Memory B cell (primary cell): ENCODE results near the gene PHACTR1.
"Not testable (repeated sequence)": the region's sequence is repeated elsewhere in the genome, so short reads cannot be mapped to it uniquely, and the experiment has no call there.

Source experiments
- ATAC-seq: fragments of 150-1000 bp; cut with Tn5 transposase; 2 replicates; pipeline ENCODE4 v1.10.0; 2021; ENCODE audit warnings: low read depth, mild to moderate bottlenecking, moderate library complexity
- DNase-seq, 2 donors: peaks; one replicate each; pipeline ENCODE4 v3.0.0; 2022; ENCODE audit warnings: low spot score in 2 of 2
- H3K27ac Mint-ChIP-seq: one replicate; pipeline ENCODE4 v1.8.0; 2022; ENCODE audit warnings: mild to moderate bottlenecking, moderate library complexity, mixed read lengths
- H3K27me3 Mint-ChIP-seq: one replicate; pipeline ENCODE4 v1.8.0; 2022; ENCODE audit warnings: mixed read lengths
- H3K36me3 Mint-ChIP-seq: one replicate; pipeline ENCODE4 v1.8.0; 2022; ENCODE audit warnings: mild to moderate bottlenecking, mixed read lengths
- H3K4me1 Mint-ChIP-seq: one replicate; pipeline ENCODE4 v1.8.0; 2022; ENCODE audit warnings: mixed read lengths
- H3K4me3 Mint-ChIP-seq: one replicate; pipeline ENCODE4 v1.8.0; 2022; ENCODE audit warnings: mild to moderate bottlenecking, moderate library complexity, mixed read lengths
- H3K9me3 Mint-ChIP-seq: one replicate; pipeline ENCODE4 v1.8.0; 2022; ENCODE audit warnings: mixed read lengths

Gene PHACTR1

DNA sequence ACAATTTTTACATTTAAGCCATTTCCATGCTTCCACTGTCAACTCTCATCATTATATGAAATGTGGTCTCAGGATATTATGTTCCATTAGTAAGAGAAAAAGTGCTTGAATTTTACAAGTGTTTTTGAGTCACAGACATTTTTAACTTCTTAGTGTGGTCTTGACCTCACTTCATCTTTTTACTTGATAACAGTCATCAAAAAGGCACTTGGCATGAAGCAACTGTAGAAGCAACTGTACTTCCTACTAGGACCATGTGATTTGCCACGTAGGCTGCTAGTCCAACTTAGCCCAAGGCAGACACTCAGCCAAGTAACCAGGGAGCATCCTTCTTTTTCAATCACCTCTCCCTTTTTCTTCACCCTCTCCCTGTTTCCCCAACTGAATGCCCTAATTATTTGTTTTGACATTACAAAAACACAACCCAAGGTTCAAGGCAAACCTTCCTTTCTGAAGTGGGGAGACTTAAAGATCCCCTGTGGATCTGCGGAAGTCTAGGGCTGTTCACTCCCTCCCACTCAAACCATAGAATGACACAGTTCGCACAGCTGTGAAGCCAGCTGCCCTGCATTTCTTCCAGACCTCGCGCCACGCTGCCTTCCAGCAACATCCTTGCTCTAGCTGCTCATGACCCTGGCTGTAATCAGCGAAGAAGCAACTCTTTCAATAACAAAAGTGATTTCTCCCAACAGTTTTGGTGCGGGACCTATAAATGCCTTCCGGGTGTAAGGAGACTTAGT lies 45.0 kb downstream of the PHACTR1 start:
- no peak overlapping the region for H3K4me3 Mint-ChIP-seq
- H3K9me3 Mint-ChIP-seq: peaks cover 5% of the 10 kb centered on the region
- H3K27ac Mint-ChIP-seq: no peak overlapping the region
- DNase-seq: no peak
- H3K27me3 Mint-ChIP-seq: peaks cover 16% of the 10 kb centered on the region
- ATAC-seq: no peak
- H3K36me3 Mint-ChIP-seq: no peaks in the 10 kb centered on the region
- no peaks in the 10 kb centered on the region for H3K4me1 Mint-ChIP-seq

DNA sequence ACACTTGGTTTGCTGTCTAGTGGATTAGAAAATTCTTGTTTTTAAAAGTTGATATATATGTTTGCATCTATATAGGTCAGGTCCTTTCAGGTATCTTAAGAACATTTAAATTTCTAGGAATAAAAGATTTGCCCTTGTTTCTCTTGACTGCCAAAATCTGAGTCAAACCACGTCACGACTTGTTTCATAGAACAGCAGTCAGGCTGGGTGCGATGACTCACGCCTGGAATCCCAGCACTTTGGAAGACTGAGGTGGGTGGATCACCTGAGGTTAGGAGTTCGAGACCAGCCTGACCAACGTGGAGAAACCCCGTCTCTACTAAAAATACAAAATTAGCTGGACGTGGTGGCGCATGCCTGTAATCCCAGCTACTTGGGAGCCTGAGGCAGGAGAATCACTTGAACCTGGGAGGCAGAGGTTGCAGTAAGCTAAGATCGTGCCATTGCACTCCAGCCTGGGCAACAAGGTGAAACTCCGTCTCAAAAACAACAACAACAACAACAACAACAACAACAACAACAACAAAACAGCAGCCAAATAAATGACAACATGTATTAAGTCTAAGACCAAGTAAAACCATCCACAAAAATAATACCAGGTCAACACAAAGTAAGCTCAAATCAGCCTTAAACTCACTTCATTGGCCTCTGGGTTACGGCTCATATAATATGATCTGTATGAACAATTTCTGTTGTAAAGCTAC lies 46.3 kb downstream of the PHACTR1 start:
- not testable (repeated sequence) for DNase-seq, H3K9me3 Mint-ChIP-seq, H3K4me1 Mint-ChIP-seq, H3K27ac Mint-ChIP-seq, H3K27me3 Mint-ChIP-seq, H3K4me3 Mint-ChIP-seq, ATAC-seq, H3K36me3 Mint-ChIP-seq

DNA sequence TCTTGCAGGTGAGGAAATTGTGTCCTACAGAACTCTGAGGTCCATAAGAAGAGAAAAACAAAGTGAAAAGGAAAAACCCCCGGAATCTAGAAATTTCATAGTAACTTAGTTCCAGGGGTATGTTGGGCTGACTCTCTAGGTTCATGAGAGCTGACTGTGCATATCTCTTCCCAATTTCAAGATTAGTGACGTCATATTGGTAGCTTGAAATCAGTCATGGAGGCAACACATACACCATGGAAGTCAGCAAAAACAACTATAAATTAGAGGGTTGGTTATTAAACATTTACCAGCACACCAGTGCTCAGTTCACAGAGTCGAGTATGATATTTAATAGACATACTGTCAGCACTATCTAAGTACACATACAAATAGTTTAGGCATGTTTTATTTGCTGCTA lies 49.8 kb downstream of the PHACTR1 start:
- peaks cover 1% of the 10 kb centered on the region for H3K9me3 Mint-ChIP-seq
- H3K36me3 Mint-ChIP-seq: no peaks in the 10 kb centered on the region
- no peak for ATAC-seq
- no peaks in the 10 kb centered on the region for H3K4me1 Mint-ChIP-seq
- peaks cover 12% of the 10 kb centered on the region for H3K27me3 Mint-ChIP-seq
- H3K27ac Mint-ChIP-seq: no peak overlapping the region
- H3K4me3 Mint-ChIP-seq: no peak overlapping the region
- no peak for DNase-seq

DNA sequence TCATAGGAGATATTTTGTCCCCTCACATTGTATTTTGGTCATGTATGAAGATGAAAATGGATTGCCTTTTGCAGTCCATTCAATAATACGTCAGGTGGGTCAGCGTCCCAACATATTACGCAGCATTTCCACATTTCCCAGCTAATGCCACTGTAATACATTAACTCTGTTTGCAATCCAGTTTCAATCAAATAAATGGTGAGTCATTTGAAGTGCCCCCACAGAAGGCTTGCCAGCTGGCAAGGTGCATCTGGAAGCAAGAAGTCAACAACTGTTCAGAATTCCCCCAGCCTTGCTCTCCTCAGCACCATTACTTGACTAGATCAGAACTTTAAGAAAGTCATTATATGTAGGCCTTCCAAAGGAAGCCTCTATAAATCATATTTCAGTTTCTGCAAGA lies 50.4 kb downstream of the PHACTR1 start:
- no peaks in the 10 kb centered on the region for H3K4me1 Mint-ChIP-seq
- DNase-seq: no peak
- no peaks in the 10 kb centered on the region for H3K36me3 Mint-ChIP-seq
- H3K27me3 Mint-ChIP-seq: peaks cover 9% of the 10 kb centered on the region
- no peak overlapping the region for H3K4me3 Mint-ChIP-seq
- no peak overlapping the region for H3K27ac Mint-ChIP-seq
- no peaks in the 10 kb centered on the region for H3K9me3 Mint-ChIP-seq
- no peak for ATAC-seq

DNA sequence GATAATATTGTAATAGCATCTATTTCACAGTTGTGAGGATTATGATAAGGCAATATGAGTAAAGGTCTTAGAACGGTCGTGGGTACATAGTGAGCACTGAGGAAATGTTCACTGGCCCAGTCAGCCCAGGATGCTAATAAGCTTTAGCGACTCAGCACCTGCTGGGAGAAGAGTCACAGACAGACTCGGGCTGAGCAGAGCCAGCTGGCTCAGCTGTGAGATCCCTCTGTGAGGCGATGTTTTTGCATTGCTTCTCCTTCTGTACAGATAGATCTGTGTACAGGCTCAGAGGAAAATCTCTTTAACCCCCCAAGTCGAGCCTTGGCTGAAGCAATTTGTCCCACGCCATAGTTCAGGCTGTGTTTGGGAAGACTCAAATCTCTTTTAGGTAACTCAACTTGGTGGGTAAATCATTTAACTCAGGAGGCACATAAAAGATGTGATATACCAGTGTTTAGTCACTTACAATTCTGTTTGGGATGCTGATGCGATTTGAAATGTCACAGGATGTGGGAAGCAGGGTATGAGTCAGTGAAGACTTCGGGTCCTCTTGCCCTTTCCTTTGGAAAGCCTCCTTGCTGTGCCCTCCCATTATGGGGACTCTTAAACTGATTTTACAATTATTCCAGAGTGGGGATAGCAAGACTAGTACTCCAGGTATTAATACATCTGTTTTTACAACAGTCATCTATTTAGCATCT lies 53.1 kb downstream of the PHACTR1 start:
- Mint-ChIP-seq H3K27ac (no peak overlapping the region), H3K27me3 (peaks cover 8% of the 10 kb centered on the region), H3K36me3 (no peaks in the 10 kb centered on the region), H3K9me3 (no peaks in the 10 kb centered on the region), H3K4me3 (no peak overlapping the region), H3K4me1 (no peaks in the 10 kb centered on the region)
- ATAC-seq (no peak), DNase-seq (no peak)

DNA sequence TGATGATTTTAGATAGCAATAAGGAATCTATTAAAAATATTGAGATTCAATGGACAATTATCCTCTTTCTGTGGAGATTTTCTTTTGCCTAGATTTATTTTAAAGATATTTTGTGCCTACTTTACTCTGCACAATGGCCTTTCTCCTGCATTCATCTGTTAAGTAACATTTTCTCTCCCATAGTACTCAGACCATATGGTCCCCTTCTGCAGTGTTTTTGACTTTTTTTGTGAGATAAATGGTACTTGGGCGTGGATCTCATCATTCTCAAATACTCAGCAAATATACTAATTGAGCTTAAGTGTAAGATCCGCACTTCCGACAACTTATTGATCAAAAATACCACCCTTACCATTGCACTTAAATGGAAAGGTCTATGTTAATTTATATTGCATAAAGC lies 55.8 kb downstream of the PHACTR1 start:
- DNase-seq (no peak), ATAC-seq (no peak)
- H3K36me3 Mint-ChIP-seq: no peaks in the 10 kb centered on the region
- no peaks in the 10 kb centered on the region for H3K9me3 Mint-ChIP-seq
- H3K27me3 Mint-ChIP-seq: peaks cover 8% of the 10 kb centered on the region
- H3K27ac Mint-ChIP-seq: no peak overlapping the region
- H3K4me3 Mint-ChIP-seq: no peak overlapping the region
- H3K4me1 Mint-ChIP-seq: no peaks in the 10 kb centered on the region

DNA sequence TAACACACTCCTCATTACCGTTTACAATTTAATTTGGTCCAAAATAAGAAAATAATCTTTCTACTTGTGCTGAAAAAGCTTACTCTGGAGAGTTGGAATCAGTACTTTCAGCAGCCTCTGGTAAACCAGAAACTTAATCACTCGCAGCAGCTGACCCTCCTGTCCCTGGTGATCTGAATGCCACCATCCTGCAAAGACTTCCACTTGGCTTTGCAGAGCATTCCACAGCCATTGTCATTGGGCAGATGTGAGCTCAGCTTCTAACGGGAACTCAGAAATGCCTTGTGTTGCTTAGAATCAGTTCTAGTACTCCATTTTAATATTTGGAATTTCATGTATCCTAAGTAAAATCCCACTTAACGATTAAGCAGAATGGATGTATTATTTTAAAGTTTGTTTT lies 59.7 kb downstream of the PHACTR1 start:
- H3K9me3 Mint-ChIP-seq: no peaks in the 10 kb centered on the region
- H3K27me3 Mint-ChIP-seq: peaks cover 3% of the 10 kb centered on the region
- no peaks in the 10 kb centered on the region for H3K36me3 Mint-ChIP-seq
- no peak overlapping the region for H3K4me3 Mint-ChIP-seq
- no peak for DNase-seq
- H3K27ac Mint-ChIP-seq: no peak overlapping the region
- no peak for ATAC-seq
- no peaks in the 10 kb centered on the region for H3K4me1 Mint-ChIP-seq

DNA sequence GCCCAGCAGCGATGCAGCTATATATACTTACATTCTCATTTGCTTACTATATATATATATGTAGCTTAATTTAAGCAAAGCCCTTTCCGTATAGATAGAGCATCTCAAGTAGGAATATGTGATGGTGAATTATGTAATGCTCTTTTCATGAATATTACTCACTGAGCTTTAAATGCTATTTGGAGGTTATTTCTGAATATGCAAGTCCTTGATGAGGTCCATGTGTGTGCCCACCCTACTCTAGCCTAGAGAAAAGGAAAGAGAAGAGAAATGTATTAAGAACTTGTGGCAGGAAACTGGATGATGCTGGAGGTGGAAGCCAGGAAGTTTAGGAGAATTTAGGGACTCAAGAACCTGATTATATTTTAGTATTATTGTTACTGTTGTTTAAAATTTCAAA lies 63.2 kb downstream of the PHACTR1 start:
- DNase-seq (no peak), ATAC-seq (no peak)
- Mint-ChIP-seq H3K4me3 (no peak overlapping the region), H3K27me3 (peaks cover 1% of the 10 kb centered on the region), H3K36me3 (no peaks in the 10 kb centered on the region), H3K9me3 (no peaks in the 10 kb centered on the region), H3K27ac (no peak overlapping the region), H3K4me1 (no peaks in the 10 kb centered on the region)

DNA sequence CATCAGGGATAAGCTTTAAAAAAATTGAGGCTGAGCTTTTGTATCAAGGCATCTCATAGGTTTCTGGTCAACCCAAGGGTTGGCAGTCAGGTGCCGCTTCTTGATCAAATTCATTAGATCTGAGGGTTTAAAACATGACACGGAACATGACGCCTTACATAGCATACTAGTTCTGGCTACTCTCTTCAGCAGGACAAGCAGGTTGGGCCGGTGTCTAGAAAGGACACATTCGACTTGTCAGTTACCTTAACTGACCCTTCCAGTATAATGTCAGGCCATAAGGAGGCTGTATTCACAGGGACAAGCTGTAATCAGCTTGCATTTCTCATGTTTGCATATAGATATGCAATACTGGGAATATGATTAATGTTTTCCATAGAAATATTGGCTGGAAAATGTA lies 65.6 kb downstream of the PHACTR1 start:
- DNase-seq (no peak), ATAC-seq (no peak)
- Mint-ChIP-seq H3K36me3 (no peaks in the 10 kb centered on the region), H3K4me3 (no peak overlapping the region), H3K27me3 (peaks cover 3% of the 10 kb centered on the region), H3K9me3 (no peaks in the 10 kb centered on the region), H3K27ac (no peak overlapping the region), H3K4me1 (no peaks in the 10 kb centered on the region)

DNA sequence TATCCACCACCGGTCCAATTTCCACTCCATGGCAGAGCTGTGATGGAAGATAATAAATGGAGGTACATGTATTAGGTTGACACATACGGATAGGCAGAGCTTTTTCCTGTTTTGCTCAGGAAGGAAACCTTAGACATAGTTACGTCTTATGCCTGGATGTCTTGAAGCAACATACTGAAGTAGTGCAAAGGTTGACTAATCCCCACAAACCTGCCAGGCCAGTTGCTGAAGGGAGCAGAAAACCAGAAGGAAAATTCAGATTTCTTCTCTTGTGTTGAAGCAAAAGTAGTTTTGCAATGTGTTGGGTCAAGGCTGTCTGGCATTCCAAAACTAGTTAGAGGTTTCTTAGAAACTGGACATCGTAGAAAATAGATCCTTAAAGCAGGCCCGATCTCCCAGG lies 68.7 kb downstream of the PHACTR1 start:
- no peaks in the 10 kb centered on the region for H3K4me1 Mint-ChIP-seq
- H3K9me3 Mint-ChIP-seq: no peaks in the 10 kb centered on the region
- ATAC-seq (no peak), DNase-seq (no peak)
- no peak overlapping the region for H3K4me3 Mint-ChIP-seq
- peaks cover 8% of the 10 kb centered on the region for H3K27me3 Mint-ChIP-seq
- H3K36me3 Mint-ChIP-seq: no peaks in the 10 kb centered on the region
- no peak overlapping the region for H3K27ac Mint-ChIP-seq

DNA sequence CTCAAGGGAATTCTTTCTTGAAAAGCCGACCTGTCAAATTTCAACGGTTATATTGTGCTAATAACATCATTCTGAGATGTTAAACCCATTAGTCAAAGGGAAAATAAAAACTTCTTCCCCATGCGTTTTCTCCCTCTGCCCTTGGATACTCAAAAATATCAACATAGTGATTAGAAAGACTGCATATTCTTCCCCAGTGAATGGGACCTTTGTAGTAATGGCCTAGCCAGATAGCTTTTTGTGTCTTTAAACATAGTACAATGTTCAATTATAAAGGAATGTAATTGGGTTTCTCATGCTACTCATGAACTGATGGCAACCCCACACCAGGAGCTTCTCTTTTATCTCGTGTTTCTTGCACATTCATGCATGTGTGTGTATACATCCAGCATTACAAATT lies 69.4 kb downstream of the PHACTR1 start:
- H3K27me3 Mint-ChIP-seq: peaks cover 11% of the 10 kb centered on the region
- no peak for ATAC-seq
- no peak for DNase-seq
- H3K9me3 Mint-ChIP-seq: no peaks in the 10 kb centered on the region
- no peaks in the 10 kb centered on the region for H3K36me3 Mint-ChIP-seq
- no peaks in the 10 kb centered on the region for H3K4me1 Mint-ChIP-seq
- H3K27ac Mint-ChIP-seq: no peak overlapping the region
- no peak overlapping the region for H3K4me3 Mint-ChIP-seq

DNA sequence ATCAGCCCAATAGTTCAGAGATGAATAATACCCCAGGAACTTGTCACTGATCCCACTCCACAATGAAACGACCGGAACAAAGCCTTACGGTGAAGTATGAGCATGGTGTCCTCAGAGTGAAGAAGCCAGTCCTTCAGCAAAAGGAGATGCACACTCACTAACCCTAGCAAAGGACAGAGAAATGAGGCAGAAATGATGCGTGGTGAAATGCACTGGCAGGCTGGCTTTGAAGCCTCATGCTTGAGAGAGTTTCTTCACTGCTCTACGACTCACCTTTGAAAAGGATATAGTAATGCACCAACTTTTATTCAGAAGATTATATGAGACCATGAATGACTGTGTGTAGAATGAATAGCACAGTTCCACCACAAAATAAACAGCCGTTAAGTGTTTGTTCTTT lies 74.8 kb downstream of the PHACTR1 start:
- Mint-ChIP-seq H3K4me3 (no peak overlapping the region), H3K9me3 (no peaks in the 10 kb centered on the region), H3K27me3 (peaks cover 12% of the 10 kb centered on the region), H3K27ac (no peak overlapping the region), H3K36me3 (no peaks in the 10 kb centered on the region), H3K4me1 (no peaks in the 10 kb centered on the region)
- DNase-seq (no peak), ATAC-seq (no peak)

DNA sequence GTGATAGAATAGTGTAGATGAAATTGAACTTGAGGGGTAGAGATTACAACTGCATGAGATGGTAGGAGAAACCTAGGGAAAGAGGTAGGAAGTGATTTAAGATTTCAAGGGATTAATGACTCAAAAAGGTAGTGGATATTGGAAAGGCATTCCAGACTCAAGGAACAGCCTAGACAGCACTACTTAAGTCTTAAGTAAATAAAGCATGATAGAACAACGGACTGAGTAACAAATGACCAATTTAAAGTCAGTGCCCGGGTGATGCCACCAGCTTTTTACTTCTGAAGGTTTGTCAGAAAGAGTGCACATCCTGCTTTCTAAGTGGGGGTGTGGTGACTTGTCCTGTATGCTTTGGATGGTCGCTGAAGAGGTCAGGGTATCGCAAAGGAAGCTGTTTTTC lies 81.8 kb downstream of the PHACTR1 start:
- Mint-ChIP-seq H3K4me1 (no peaks in the 10 kb centered on the region), H3K9me3 (no peaks in the 10 kb centered on the region), H3K27ac (no peak overlapping the region), H3K27me3 (peaks cover 17% of the 10 kb centered on the region), H3K4me3 (no peak overlapping the region), H3K36me3 (no peaks in the 10 kb centered on the region)
- no peak for ATAC-seq
- DNase-seq: no peak

DNA sequence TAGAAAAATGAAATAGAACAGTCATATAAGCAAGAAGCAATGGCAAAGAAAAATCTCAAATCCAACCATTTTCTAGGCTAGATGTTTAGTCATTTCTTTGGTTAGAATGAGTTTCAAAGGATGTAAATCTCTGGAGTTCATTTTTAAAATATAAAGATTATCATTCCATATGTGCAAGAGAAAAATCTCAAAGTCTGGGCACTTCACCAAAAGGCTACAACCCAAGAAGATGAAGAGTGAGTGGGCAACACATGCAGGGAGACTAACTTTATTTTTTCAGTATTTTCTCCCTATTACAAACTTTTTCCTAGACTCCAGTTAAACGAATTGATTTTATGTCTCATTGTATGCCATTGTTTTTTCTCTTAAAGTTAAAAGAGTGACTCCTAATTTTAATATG lies 83.6 kb downstream of the PHACTR1 start:
- DNase-seq (no peak), ATAC-seq (no peak)
- Mint-ChIP-seq H3K27ac (no peak overlapping the region), H3K27me3 (peaks cover 15% of the 10 kb centered on the region), H3K36me3 (no peaks in the 10 kb centered on the region), H3K4me1 (no peaks in the 10 kb centered on the region), H3K9me3 (no peaks in the 10 kb centered on the region), H3K4me3 (no peak overlapping the region)
